GM12878 (cell line): ENCODE results near the gene MGA. TPM values are rescaled to one million over a fixed set of nuclear protein-coding genes. Genes with fewer than 3 reads are reported as not detected.

Source experiments
- ATAC-seq: fragments of 200-7000 bp; cut with Tn5 transposase; 3 replicates; pipeline ENCODE4 v1.9.1; 2020; ENCODE audit warnings: mild to moderate bottlenecking, moderate library complexity
- BruUV-seq: library from RNA; stranded (reverse); fragments of 400-500 nt; replicated peaks from 2 replicates; lab custom pipeline; 2021; lab: Mats Ljungman, UMichigan
- CTCF ChIA-PET: fragments of 300-600 bp; sonication (Branson Sonifier 250); formaldehyde crosslinking; extraction: SDS; loops from one replicate; lab custom pipeline; 2021; ENCODE audit warnings: inconsistent platforms; lab: Yijun Ruan, JAX
- POLR2A ChIA-PET: fragments of 350-600 bp; formaldehyde crosslinking; extraction: SDS; loops from one replicate; lab custom pipeline; 2021; ENCODE audit warnings: inconsistent platforms; lab: Charles Lee
- RAD21 ChIA-PET: fragments of 300-600 bp; sonication (Branson Sonifier 250); formaldehyde crosslinking; loops from one replicate; lab custom pipeline; 2023; ENCODE audit warnings: antibody characterized with exemption; ENCODE audit not compliant: unreplicated experiment; lab: Charles Lee
- SMC1A ChIA-PET: fragments of 300-600 bp; sonication (Branson Sonifier 250); formaldehyde crosslinking; loops from one replicate; lab custom pipeline; 2023; ENCODE audit not compliant: unreplicated experiment, uncharacterized antibody; lab: Charles Lee
- DNase-seq: peaks from one replicate; pipeline ENCODE4 v3.0.0-alpha.2; 2011; ENCODE audit warnings: low read depth, low spot score
- FAIRE-seq: peaks from 3 replicates; lab custom pipeline; 2011; peaks lifted over from hg19 to GRCh38; lab: Jason Lieb, UNC
- H2AFZ ChIP-seq: 2 replicates; pipeline ENCODE4 v1.6.0; 2011; ENCODE audit warnings: low read depth, low read length, control low read depth; ENCODE audit not compliant: control insufficient read depth
- H3K27ac ChIP-seq: 2 replicates; pipeline ENCODE4 v1.5.1; 2011; ENCODE audit warnings: control low read depth; ENCODE audit not compliant: control insufficient read depth, insufficient read depth
- H3K27me3 ChIP-seq, 2 experiments: replicated peaks in 1 of 2; 2 replicates each; pipeline versions ENCODE4 v1.6.0 to v1.6.1; 2011; ENCODE audit warnings: low read length in 1 of 2; ENCODE audit not compliant: control insufficient read depth in 2 of 2, insufficient read depth in 2 of 2
- H3K36me3 ChIP-seq, 2 experiments: 2 replicates each; pipeline ENCODE4 v1.5.1; 2011; ENCODE audit warnings: low read length in 1 of 2; ENCODE audit not compliant: control insufficient read depth in 2 of 2, insufficient read depth in 2 of 2
- H3K4me1 ChIP-seq: 2 replicates; pipeline ENCODE4 v1.6.1; 2011; ENCODE audit warnings: mild to moderate bottlenecking, low read length, moderate library complexity, mixed read lengths; ENCODE audit not compliant: control insufficient read depth, insufficient read depth
- H3K4me2 ChIP-seq: 2 replicates; pipeline ENCODE4 v1.6.0; 2011; ENCODE audit warnings: control low read depth; ENCODE audit not compliant: control insufficient read depth, insufficient read depth
- H3K4me3 ChIP-seq: fragments of 200-600 bp; sonication (generic); 2 replicates; pipeline ENCODE4 v1.5.1; 2016
- H3K79me2 ChIP-seq: 2 replicates; pipeline ENCODE4 v1.6.0; 2011; ENCODE audit warnings: low read length; ENCODE audit not compliant: control insufficient read depth, insufficient read depth
- H3K9ac ChIP-seq: 2 replicates; pipeline ENCODE4 v1.8.0; 2011; ENCODE audit warnings: low read length, control low read depth, mixed read lengths; ENCODE audit not compliant: control insufficient read depth, insufficient read depth
- H3K9me3 ChIP-seq: replicated peaks from 3 replicates; pipeline ENCODE4 v1.5.1; 2011; ENCODE audit warnings: mild to moderate bottlenecking, low read length; ENCODE audit not compliant: control insufficient read depth, insufficient read depth
- H4K20me1 ChIP-seq: 2 replicates; pipeline ENCODE4 v1.6.0; 2011; ENCODE audit not compliant: control insufficient read depth, insufficient read depth
- HDAC6 ChIP-seq: fragments of 200-600 bp; sonication (generic); IDR thresholded peaks from one replicate; pipeline ENCODE4 v1.8.0; 2017; ENCODE audit warnings: antibody characterized with exemption; ENCODE audit not compliant: unreplicated experiment
- IKZF2 ChIP-seq, 2 experiments: fragments of 450-650 bp; IDR thresholded peaks; 2 replicates each; pipeline ENCODE4 v1.6.1; 2017; ENCODE audit warnings: mild to moderate bottlenecking in 2 of 2, moderate library complexity in 2 of 2
- JUND ChIP-seq: IDR thresholded peaks from 2 replicates; pipeline ENCODE4 v1.6.1; 2012; ENCODE audit warnings: low read depth, mild to moderate bottlenecking, low read length, improper control_type of control experiment, moderate library complexity
- MTA2 ChIP-seq: fragments of 450-650 bp; IDR thresholded peaks from 2 replicates; pipeline ENCODE4 v1.6.1; 2016; ENCODE audit warnings: low read depth, mild to moderate bottlenecking, moderate library complexity
- NFYB ChIP-seq: IDR thresholded peaks from 2 replicates; pipeline ENCODE4 v1.6.1; 2011; ENCODE audit warnings: low read depth, mild to moderate bottlenecking, low read length, improper control_type of control experiment, moderate library complexity; ENCODE audit not compliant: insufficient read depth
- PML ChIP-seq: IDR thresholded peaks from 2 replicates; pipeline ENCODE4 v1.6.1; 2012; ENCODE audit warnings: low read length, inconsistent platforms
- ZBTB40 ChIP-seq: fragments of 450-650 bp; IDR thresholded peaks from 2 replicates; pipeline ENCODE4 v1.6.1; 2016; ENCODE audit warnings: mild to moderate bottlenecking, moderate library complexity, borderline replicate concordance
- WGBS: methylation state at CpG from one replicate; pipeline ENCODE4 v1.1.6; 2016; ENCODE audit warnings: low lambda C conversion rate; ENCODE audit not compliant: insufficient replicate concordance, insufficient coverage; ENCODE audit errors: missing lambda C conversion rate; 5-methylcytosine and 5-hydroxymethylcytosine counted together
- in situ Hi-C: fragments of 300-500 bp; cut with MboI; formaldehyde crosslinking; loops from 9 replicates; pipeline ENCODE4 v1.14.3; 2018; ENCODE audit warnings: mixed read lengths
- intact Hi-C: fragments of 100-400 bp; cut with micrococcal nuclease; formaldehyde crosslinking; loops from one replicate; pipeline ENCODE4 v1.14.2; 2022; ENCODE audit not compliant: unreplicated experiment
- polyA plus RNA-seq, 11 experiments: library from polyadenylated mRNA; depleted of rRNA in 4 of 11; unstranded in 6 of 11; stranded (reverse) in 5 of 11; fragments of >200 nt; fragmentation: Nextera tagmentation in 4 of 11; fragmentation: Illumina TruSeq in 1 of 11; extraction: Ambion mirVana in 4 of 11; extraction: Trizol in 1 of 11; gene quantifications; 1 replicate in 1 of 11; 2 replicates in 10 of 11; pipeline versions ENCODE4 v1.2.1 to v1.2.3, GENCODE V29; 2011 to 2016; ENCODE audit warnings: inconsistent platforms in 2 of 11, missing spikeins in 2 of 11, low read depth in 1 of 11
- total RNA-seq, 4 experiments: library from RNA; depleted of rRNA in 3 of 4; stranded (reverse); fragments of >200 nt in 3 of 4; fragmentation: Illumina TruSeq in 1 of 4; extraction: Trizol in 1 of 4; gene quantifications; 2 replicates each; pipeline versions ENCODE4 v1.2.1 to v1.2.3, GENCODE V29; 2013 to 2021

The MGA gene
- total and polyA plus RNA-seq, 10 of the 15 experiments (the other 5 are each of a cell fraction or from before 2014, with no cell fraction given), result 2.6 to 29.6 (median 17.0) TPM

- ChIA-PET SMC1A (interaction anchor here (1.1 to 2.5 kb wide), 6 partner anchors 9 to 138 kb away, joined by 3 to 8 read pairs (median 4); partner anchors contain the start of gene MAPKBP1), RAD21 (interaction anchor here (1.0 to 1.4 kb wide), 2 partner anchors 24 to 102 kb away, joined by 3 to 4 read pairs; partner anchors contain the start of gene MAPKBP1), CTCF (interaction anchor here (1.2 to 2.4 kb wide), 6 partner anchors 7 to 101 kb away, joined by 3 to 6 read pairs (median 4); partner anchors contain the start of gene MGA), POLR2A (interaction anchor here (1.1 to 1.5 kb wide), 2 partner anchors 9 to 10 kb away, joined by 4 to 5 read pairs; no protein-coding TSS in a partner anchor)
- H3K27ac ChIP-seq, result no peak overlapping the region
- H4K20me1 ChIP-seq, result no peaks in the 10 kb centered on the region; the same call in 1 of the 2 replicates
- no peak overlapping the region for H3K9ac ChIP-seq
- TF ChIP-seq JUND, result no peak
- H3K9me3 ChIP-seq, result no peaks in the 10 kb centered on the region
- intact Hi-C loops (no loop called here), in situ Hi-C loops (no loop called here)
- ATAC-seq (peak; percentile 34; the same call in 2 of the 3 replicates), DNase-seq (no peak), FAIRE-seq (no peak)
- H3K4me3 ChIP-seq, result no peak overlapping the region
- no TSS peak for BruUV-seq
- no peak overlapping the region for H2AFZ ChIP-seq
- peaks cover 4% of the 10 kb centered on the region; the same call in 1 of the 2 replicates for H3K4me1 ChIP-seq
- peaks cover 64% of the 10 kb centered on the region for H3K79me2 ChIP-seq
- WGBS, result 81% methylated on average over 7 of the region's 7 CpGs
- peaks cover 0 to 2% of the 10 kb centered on the region in 2 experiments; a peak in 2 of 4 replicates for H3K36me3 ChIP-seq
- no peak overlapping the region for H3K4me2 ChIP-seq
- H3K27me3 ChIP-seq, result no peaks in the 10 kb centered on the region
Measured at GRCh38 chr15:41671656-41672648, 11.7 kb downstream of the MGA start.

GRCh38 chr15:41675337-41675736 lies 15.1 kb downstream of the MGA start:
- no peak overlapping the region for H3K27ac ChIP-seq
- no peak overlapping the region for H3K4me3 ChIP-seq
- H3K9ac ChIP-seq, result no peak overlapping the region
- FAIRE-seq (no peak), ATAC-seq (no peak), DNase-seq (no peak)
- H4K20me1 ChIP-seq, result no peaks in the 10 kb centered on the region; the same call in 1 of the 2 replicates
- H3K36me3 ChIP-seq, result peaks cover 0 to 2% of the 10 kb centered on the region in 2 experiments; a peak in 2 of 4 replicates
- SMC1A ChIA-PET, result interaction anchor here (0.7 to 2.0 kb wide), 3 partner anchors 11 to 329 kb away, joined by 3 to 10 read pairs (median 3); no protein-coding TSS in a partner anchor
- H2AFZ ChIP-seq, result no peak overlapping the region
- TSS peak; percentile 3 for BruUV-seq
- intact Hi-C loops (no loop called here), in situ Hi-C loops (no loop called here)
- H3K4me2 ChIP-seq, result no peak overlapping the region
- RAD21 ChIA-PET, result interaction anchor here (1.2 kb wide), 1 partner anchor 10 kb away, joined by 4 read pairs; no protein-coding TSS in a partner anchor
- H3K27me3 ChIP-seq, result no peaks in the 10 kb centered on the region
- CTCF ChIA-PET, result interaction anchor here (0.6 to 3.0 kb wide), 5 partner anchors 11 to 209 kb away, joined by 3 to 9 read pairs (median 5); partner anchors contain the start of genes MAPKBP1 and MGA
- POLR2A ChIA-PET, result interaction anchor here (1.3 kb wide), 1 partner anchor 10 kb away, joined by 4 read pairs; no protein-coding TSS in a partner anchor
- WGBS, result 100% methylated on average over 4 of the region's 4 CpGs
- H3K4me1 ChIP-seq, result peaks cover 4% of the 10 kb centered on the region; the same call in 1 of the 2 replicates
- peaks cover 55% of the 10 kb centered on the region for H3K79me2 ChIP-seq
- H3K9me3 ChIP-seq, result no peaks in the 10 kb centered on the region; the same call in 1 of the 3 replicates
- TF ChIP-seq ZBTB40 (no peak), MTA2 (no peak), PML (no peak), HDAC6 (no peak), IKZF2 (IDR thresholded peaks at IDR 0.05) (no peak), NFYB (no peak)
